ENCODE measurements around the gene FREM1.

Gene FREM1

DNA sequence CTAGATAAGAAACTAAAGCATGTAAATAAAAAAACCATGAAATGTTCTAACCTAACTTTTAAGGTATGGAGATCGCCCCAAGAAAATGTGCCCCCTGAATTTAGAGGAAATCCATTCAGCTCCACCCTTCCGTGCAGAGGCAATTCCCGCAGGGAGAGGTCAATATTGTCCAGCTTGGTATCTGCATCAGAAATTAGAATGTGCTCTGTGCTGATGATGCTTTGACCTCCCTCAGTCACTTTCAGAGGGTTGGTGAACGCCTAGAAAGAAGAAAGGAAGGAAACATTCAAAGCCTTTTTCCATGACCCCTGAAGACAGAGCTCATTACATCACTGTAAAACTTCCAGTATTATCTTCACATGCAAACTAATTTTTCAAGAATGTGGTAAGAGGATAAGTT lies 91.0 kb downstream of the FREM1 start:
- DNase-seq (ENCODE audit: low read depth), result no peak

DNA sequence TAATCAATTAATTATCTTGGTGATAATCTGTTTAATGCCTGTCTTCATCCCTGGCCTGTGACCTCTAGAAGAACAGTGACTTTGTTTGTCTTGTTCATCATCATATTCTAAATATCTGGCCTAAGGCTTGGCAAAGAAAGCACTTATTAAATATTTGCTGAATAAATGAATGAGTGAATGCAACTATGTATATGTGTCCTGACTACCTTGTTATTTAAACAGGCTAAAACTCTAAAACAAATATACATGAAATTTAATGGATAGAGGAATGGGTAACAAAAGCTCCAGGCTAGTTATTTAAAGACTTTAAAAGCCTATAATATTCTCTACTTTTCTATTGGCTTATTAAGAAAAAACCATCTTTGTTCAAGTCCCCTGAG lies 96.0 kb downstream of the FREM1 start:
- DNase-seq (ENCODE audit: low read depth), result no peak

DNA sequence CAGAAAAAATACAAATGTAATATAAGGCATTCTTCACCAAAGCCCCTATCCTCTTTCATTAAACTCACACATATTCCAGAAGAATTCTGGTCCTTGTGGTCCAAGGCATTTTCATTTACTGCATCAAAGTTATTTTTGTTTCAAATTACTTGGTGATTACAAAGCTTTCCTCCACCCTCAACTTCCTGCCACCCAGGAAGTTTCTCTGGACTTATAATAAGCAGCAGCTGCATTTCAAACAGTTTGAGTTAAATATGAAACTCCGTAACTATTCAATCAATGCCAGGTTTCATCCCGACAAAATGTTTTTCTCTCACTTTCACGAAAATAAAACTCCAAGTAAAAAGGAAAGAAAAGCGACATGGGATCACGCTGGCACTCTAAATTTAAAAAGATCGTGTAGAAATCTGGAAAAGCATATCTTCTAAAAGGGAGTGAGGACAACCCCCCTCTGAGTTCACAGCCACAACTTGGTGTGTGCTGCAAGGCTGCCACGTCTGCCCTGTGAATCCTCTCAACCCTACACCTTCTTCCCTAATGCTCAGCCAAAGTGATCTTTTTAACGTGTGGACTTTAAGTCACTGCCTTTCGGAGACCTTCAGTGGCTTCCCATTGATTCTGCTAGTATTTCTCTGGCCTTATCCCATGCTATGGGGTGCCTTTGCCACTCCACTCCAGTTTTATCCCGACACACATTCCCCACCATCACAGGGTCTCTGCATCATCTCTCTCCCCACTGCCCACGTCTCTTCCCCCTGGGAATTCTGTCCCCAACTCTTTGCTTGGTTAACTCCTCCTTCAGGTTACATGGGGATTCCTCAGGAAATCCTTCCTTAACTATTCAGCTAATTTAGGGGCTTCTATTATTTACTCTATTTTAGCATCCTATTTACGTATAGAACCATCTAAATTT lies 96.6 kb downstream of the FREM1 start:
- peak; percentile 37 for DNase-seq (ENCODE audit: low read depth)

DNA sequence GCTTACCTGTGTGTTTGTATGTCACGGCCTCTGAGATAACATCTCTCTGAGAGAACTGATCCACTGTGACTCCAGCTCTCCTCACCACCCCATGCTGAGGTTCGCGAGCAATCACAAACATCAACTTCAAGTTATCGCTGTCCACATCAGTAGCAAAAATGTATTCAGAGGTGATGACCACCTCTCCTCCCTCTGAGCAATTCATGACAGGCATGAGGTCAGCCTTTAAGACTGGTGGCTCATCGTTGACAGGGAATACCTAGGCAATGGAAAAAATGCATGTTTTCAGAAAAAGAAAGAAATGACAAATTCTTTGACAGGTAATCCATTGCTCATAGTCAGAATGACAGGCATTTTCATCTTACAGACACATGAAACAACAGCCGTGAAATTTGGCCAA lies 97.4 kb downstream of the FREM1 start:
- DNase-seq (ENCODE audit: low read depth), result no peak

DNA sequence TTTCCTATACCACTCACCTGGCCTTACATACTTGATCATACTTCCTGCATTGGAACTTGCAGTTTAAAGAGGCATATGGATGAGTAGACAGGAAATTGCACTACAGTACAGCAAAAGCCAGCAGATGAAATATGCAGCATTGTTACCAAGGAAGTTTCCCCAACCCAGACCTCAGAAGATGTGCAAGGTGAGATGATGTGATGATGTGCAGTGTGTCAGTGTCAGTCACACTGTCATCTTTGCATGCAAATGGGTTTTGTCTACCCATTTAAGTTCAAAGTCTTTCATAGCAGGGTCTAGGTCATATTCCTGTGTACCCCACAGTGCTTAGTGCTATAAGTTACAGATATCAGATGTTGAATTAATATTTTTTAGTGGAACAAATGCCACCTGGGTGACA lies 98.4 kb downstream of the FREM1 start:
- DNase-seq (ENCODE audit: low read depth), result no peak

DNA sequence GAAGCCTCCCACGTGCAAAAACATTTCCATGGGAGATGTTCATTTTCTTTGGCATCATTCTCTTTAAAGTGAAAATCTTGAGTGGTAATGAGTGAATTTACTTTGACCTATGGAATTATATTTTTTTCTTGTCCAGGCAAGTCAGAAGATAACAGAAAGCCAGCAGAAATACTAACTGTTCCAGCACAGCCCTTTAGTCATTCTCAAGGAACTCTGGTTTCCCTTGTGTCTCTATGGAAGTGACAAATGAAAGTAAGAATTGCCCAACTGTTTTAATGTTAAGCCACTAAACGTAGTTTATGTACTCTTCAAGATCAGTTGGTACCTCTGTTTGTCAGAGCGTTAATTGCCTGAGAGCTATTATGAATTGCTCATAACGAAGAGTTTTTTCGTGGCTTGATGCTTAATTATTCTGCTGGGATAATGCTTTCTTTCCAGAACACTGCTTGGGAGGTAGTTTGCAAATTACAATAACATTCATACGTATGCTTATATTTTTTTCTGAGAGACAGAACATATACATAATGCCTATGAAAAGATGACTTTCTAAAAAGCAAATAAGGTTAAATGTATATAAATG lies 103.2 kb downstream of the FREM1 start:
- peak; percentile 5 for DNase-seq (ENCODE audit: low read depth)

DNA sequence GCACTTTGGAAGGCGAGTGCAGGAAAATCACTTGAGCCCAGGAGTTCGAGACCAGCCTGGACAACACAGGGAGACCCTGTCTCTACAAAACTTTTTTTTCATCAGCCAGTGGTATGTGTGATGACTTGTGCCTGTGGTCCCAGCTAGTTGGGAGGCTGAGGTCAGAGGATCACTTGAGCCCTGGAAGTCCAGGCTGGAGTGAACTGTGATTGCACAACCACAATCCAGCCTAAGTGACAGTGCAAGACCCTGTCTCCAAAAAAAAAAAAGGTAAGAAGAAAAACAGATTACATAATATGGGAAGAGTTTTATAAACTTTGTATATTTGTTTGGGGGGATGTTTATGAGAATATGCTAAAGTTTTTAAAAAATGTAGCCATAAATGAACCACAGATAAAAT lies 111.2 kb downstream of the FREM1 start:
- no peak for DNase-seq (ENCODE audit: low read depth)

DNA sequence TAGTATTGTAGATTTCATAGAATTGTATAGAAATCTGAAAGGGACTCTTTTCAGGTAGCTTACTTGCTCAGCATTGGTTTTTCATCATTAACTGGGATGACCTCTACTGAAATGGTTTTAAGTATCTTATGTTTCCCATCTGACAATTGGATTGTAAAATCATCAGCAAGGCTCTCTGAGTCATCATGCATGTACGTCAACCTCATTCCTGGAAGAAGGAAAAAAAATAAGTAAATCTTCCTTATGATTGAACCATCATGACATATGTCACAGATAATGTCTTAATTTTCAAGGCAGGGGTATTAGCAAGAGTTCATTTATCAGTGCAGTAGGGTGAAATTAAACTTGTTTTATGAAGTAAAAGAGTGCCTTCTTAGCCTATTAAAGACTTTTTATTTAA lies 112.8 kb downstream of the FREM1 start:
- peak; percentile 29 for DNase-seq (ENCODE audit: low read depth)

DNA sequence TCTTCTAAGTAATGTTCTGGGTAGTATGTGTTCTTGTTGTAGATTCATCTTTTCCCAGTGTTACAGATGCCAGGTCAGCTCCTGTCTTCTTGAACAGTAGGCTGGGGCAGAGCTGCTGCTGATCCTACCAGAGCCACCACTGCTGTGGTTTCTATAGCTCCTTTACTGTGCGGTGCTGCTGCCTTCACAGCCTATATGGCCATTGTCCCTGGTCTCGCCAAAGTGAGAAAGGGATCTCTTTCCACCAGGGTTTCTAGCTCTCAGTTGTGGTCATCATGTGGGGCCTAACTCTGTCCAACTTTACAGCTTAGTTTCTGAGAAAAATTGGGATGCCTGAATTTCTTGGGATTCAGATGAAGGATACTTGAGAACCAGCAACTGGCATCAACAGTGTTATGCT lies 116.8 kb downstream of the FREM1 start:
- no peak for DNase-seq (ENCODE audit: low read depth)

DNA sequence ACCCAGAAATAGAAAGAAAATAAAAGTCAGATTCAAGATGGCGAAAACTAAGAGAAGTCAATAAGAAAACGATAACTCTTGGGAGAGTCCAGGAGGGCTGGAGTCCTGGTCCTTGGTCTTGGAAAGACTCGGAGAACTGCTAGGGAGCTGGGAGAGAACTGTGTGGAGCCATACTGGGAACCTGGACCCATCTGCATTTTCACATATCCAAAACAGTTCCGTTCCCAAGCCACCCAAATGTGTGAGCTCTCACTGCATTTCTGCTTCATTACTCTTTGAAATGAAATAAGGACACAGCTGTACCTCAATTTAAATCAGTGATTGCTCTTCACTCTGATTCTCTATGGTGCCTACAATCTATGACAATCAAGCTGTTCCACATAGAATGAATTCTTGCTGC lies 119.6 kb downstream of the FREM1 start:
- no peak for DNase-seq (ENCODE audit: low read depth)

DNA sequence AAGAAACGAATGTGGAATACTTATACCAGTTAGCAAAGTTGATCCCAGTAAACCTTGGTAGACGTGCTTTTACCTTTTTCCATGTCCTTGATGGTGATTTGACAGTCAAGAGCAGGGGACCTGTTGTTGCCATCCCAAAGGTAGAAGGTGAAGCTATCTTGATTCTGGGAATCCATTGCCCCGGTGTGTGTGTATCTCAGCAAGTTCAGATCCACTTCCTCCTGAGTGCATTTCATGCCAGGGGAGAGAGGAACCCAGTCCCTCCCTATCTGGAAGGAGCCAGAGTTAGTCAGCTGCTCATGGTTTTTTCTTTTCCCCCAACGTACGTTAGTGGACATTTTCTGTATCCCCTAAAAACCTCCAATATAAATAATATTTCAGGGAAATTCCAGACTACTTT lies 121.4 kb downstream of the FREM1 start:
- DNase-seq (ENCODE audit: low read depth), result no peak

DNA sequence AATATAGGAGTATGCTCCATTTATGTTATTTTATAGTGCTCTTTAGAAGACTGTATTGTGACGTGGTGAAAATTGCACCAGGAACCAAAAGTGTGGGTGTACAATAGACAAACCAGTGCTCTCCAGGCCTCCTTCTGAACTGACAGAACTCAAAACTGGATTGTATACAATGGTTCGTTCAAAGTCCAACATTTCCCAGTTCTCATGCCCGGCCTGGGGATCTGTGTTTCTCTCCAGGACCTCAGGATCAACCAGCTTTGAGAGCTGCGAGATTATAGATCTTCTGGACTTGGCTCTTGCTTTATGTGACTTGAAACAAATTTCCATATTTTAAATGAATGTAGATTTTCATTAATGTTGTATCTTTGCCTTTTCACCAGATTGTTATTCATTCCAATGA lies 126.9 kb downstream of the FREM1 start:
- no peak for DNase-seq (ENCODE audit: low read depth)

DNA sequence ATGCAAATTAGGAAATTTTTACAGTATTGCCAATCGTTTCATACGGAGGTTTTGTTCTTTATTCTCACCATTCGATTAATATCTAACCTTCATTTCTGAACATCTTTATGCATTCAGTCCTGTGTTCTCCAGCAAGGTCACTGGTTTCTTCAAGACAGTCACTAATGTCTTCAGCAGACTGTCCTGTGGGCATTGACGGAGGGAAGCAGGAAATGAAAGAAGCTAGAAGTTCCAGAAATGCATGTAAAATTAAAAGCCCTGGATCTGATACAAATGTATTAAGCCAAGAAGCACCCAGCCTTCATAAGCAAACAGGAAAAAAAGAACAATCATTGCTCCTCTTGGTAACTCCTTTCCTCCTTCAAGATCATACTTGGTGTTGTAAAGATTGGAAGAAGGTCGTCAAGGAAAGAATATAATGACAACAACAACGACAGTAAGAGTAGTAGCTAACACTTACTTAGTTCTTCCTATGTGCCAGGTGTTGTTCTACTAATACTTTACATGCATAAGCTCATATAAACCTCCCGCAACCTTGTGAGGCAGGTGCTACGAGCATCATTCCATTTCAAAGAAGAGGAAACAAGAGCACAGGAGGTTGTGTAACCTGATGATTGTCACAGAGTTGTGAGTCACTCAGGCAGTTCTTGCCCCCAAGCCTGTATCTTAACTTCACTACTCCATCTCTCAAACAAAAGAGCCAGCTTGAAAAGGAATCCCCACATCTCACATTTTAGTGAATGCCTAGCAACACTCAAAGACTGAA lies 127.8 kb downstream of the FREM1 start:
- no peak for DNase-seq (ENCODE audit: low read depth)

DNA sequence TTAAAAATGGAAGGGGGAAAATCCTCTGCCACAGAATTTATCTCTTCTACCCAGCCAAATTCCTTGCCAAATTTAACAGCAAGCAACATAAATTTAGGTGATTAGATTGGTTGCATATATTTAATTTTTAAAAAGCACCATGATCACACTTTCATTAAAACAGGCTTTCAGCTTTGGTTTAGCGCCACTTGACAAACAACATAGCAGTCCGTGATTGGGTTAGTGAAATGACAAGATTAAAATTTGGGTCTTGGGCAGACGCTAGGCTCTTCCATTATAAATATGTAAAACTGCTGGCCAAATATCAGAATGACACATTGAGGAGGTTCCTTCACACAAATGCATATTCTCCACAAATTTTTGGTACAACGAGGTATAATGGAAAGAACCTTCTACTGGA lies 129.5 kb downstream of the FREM1 start:
- DNase-seq (ENCODE audit: low read depth), result no peak

DNA sequence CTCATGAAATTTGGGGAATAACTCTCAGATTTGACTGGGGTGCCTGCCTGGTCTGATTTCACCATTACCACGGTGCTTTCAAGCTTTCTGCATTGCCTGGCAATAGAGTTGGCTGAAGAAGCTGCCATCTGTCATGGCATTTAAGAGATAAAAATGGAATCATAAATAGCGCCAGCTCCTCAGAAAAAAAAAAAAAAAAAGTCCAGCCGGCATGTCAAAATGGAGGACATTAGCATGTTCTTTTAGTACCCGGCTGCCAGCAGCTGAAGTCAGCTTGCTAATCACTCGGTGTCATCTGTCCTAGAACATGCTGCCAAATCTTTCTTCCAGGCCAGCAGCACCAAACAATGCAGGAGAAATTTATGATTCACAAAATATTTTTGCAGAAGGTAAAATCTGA lies 130.0 kb downstream of the FREM1 start:
- no peak for DNase-seq (ENCODE audit: low read depth)

DNA sequence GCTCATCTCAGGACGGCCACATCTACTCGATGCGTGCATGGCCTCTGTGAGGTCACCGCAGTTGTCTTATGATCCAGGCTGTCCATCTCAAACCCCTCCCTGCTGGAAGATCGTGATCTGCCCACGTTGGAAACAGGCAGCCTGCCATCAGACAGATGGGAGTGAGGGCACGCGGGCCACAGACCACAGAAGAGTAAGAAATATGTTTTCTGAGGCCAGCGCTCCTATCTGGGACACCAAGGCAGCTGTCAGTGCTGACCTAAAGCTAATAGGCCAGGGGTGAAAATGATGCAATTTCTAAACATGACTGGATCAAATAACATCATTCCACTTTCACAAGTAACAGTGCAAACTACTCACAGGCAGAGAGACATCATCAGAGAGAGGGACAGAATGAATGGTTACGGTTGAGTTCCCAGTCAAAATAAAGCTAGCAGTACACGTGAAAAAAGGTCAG lies 130.6 kb downstream of the FREM1 start:
- DNase-seq (ENCODE audit: low read depth), result peak; percentile 58

DNA sequence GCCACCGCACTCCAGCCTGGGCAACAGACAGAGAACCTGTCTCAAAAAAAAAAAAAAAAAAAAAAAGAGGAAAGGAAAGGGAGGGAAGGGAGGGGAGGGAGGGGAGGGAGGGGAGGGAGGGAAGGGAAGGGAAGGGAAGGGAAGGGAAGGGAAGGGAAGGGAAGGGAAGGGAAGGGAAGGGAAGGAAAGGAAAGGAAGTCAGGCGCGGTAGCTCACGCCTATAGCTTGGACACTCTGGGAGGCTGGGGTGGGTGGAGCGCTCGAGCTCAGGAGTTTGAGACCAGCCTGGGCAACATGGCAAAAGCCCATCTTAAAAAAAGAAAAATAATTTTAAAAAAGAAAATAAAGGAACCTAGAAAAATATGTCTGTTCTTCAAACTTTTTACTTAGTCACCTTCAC lies 131.7 kb downstream of the FREM1 start:
- DNase-seq (ENCODE audit: low read depth), result no peak

DNA sequence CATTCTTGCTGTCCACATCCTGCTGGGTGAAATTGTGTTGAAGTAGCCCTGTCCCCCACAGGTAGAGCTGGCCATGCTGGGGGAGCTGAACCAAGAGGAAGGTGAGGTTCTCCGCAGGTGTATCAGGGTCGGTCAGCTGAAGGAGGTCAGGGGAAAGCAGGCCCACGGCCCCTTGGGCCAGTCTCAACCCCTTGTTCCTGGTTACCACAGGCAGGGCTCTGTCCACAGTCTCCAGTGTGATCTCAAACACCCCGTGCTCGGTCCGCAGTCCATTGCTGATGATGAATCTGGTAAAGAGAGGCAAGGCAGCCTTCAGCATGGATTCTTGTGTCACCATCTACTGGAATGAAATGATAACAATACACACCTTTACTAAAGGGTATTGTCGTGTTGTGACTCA lies 134.3 kb downstream of the FREM1 start:
- DNase-seq (ENCODE audit: low read depth), result no peak

DNA sequence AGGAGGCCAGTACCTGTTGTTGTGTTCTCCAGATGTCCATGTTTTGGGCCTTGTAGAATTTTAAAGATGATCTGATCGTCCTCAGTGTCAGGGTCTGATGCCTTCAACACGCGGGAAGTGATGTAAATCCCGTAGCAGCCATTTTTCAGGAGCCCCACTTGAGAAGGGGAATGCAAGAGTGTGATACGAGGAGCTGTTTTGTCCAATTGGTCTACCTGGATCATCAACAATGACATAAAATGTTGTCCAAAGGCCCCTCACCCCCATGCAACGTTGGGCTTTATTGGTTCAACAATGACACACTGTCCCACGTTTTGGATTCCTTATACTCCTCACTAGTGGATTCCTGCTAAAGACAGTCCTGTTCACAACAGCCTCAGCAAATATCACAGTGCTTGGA lies 139.6 kb downstream of the FREM1 start:
- DNase-seq (ENCODE audit: low read depth), result no peak

DNA sequence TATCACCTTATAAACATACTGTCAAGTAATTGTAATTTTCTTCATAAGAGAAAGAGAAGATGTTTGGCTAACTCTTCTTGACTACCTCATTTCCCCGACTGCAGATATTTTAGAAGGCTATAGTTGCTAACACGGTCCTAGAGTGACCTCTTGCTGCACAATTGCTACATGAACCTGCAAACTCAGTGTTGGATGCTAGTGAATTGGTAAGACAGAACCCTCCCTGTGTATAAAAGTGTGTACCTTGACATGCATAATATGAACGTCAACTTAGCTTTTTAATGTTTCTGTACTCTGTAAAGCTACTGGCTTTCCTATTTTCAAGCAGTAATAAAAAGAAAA lies 141.0 kb downstream of the FREM1 start:
- peak; percentile 30 for DNase-seq (ENCODE audit: low read depth)

DNA sequence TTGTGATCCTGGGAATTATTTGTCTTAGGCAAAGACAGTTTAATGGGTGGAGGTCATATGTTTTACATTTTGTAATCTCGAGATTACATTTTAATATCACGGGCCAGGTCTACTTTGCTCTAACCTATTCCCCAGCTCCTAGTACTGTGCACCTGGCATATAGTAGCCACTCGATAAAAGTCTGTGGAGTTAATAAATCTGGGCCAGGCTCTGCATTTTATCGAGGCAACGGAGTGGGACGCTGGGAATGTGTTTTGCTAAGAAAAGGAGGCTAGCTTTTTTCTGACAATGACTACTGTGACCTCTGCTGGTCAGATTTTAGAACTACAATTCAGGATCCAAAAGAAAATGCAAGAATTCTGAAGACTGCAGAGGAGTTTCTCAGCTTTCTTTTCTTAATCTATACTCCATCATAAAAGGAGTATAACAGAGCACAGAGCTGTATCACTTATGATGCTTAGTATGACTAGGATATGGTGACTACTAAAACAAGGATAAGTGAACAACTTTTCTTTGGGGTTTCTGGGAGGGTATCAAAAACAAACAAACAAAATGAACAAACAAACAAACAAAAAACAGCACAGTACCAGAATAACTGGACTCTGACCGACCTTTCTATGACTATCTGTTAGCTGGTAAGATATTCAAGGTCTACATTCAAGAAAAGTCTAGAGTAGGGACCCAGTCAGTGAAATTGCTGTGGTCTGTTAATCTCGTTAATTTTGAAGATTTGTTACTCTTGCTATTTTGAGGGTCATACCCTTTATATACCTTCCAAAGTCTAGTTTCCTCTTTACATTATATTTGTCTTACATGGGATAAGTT lies 141.6 kb downstream of the FREM1 start:
- DNase-seq (ENCODE audit: low read depth), result peak; percentile 52

DNA sequence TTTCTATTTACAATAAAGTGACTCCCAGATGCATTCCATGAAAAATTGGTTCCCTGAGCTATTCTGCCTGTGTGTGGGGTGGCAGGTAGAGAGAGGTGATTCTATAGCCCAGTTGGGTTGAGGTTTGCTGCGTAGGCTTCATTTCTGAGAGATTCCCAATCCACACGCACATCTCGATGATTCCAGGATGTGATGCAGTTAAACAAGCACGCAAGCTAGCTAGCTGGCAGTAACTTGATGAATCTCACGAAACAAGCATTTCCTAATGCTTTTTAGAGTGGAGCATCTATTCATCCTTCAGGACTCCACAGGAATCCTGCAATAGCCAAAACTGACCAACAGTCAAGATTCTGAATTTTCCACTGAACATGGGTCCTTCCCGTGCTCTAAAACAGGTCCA lies 143.9 kb downstream of the FREM1 start:
- peak; percentile 82 for DNase-seq (ENCODE audit: low read depth)

Data from fibroblast of gingiva (primary cell).